SK-N-SH treated with all-trans-retinoic acid at 6 μM for 48 hours (cell line): ENCODE measurements around the gene COBLL1.

Experiments
- ATAC-seq: fragments of 200-7000 bp; cut with Tn5 transposase; 3 replicates; pipeline ENCODE4 v1.9.1; 2020; ENCODE audit warnings: mild to moderate bottlenecking, moderate library complexity
- ARNTL ChIP-seq: fragments of 450-650 bp; formaldehyde crosslinking; IDR thresholded peaks from 2 replicates; pipeline ENCODE4 v1.5.0; 2020; ENCODE audit warnings: low read depth, mild to moderate bottlenecking, moderate library complexity, borderline replicate concordance
- BACH2 ChIP-seq: fragments of 250-450 bp; sonication (Bioruptor Pico); IDR thresholded peaks from 2 replicates; pipeline ENCODE4 v1.9.0; 2021; ENCODE audit warnings: mild to moderate bottlenecking, borderline replicate concordance
- CREB5 ChIP-seq: fragments of 250-450 bp; sonication (Bioruptor Pico); IDR thresholded peaks from 2 replicates; pipeline ENCODE4 v1.5.1; 2020; ENCODE audit warnings: low read depth, mild to moderate bottlenecking, moderate library complexity
- CSDC2 ChIP-seq: fragments of 250-450 bp; sonication (Bioruptor Pico); IDR thresholded peaks from 2 replicates; pipeline ENCODE4 v1.5.0; 2020; ENCODE audit warnings: mild to moderate bottlenecking, moderate library complexity
- ESRRG ChIP-seq: fragments of 250-450 bp; sonication (Bioruptor Pico); IDR thresholded peaks from 2 replicates; pipeline ENCODE4 v1.6.1; 2021; ENCODE audit warnings: mild to moderate bottlenecking
- GLIS3 ChIP-seq: fragments of 250-450 bp; sonication (Bioruptor Pico); IDR thresholded peaks from 2 replicates; pipeline ENCODE4 v1.5.0; 2020; ENCODE audit warnings: mild to moderate bottlenecking, moderate library complexity
- ISL1 ChIP-seq: fragments of 250-450 bp; sonication (Bioruptor Pico); IDR thresholded peaks from 2 replicates; pipeline ENCODE4 v2.1.2; 2022; ENCODE audit warnings: mild to moderate bottlenecking, moderate library complexity
- PATZ1 ChIP-seq: fragments of 250-450 bp; sonication (Bioruptor Pico); IDR thresholded peaks from 2 replicates; pipeline ENCODE4 v1.8.0; 2020; ENCODE audit warnings: mild to moderate bottlenecking, moderate library complexity, borderline replicate concordance
- TCF4 ChIP-seq: fragments of 250-450 bp; sonication (Bioruptor Pico); IDR thresholded peaks from 2 replicates; pipeline ENCODE4 v1.8.0; 2021; ENCODE audit warnings: mild to moderate bottlenecking, moderate library complexity, borderline replicate concordance
- TOX ChIP-seq: fragments of 250-450 bp; sonication (Bioruptor Pico); IDR thresholded peaks from 2 replicates; pipeline ENCODE4 v1.8.0; 2021; ENCODE audit warnings: mild to moderate bottlenecking, moderate library complexity, borderline replicate concordance
- ZC3H10 ChIP-seq: fragments of 250-450 bp; sonication (Bioruptor Pico); IDR thresholded peaks from 2 replicates; pipeline ENCODE4 v1.5.1; 2021; ENCODE audit warnings: mild to moderate bottlenecking, moderate library complexity
- ZFP3 ChIP-seq: fragments of 250-450 bp; sonication (Bioruptor Pico); IDR thresholded peaks from 2 replicates; pipeline ENCODE4 v1.5.0; 2020; ENCODE audit warnings: mild to moderate bottlenecking, moderate library complexity
- ZFP30 ChIP-seq: fragments of 450-650 bp; formaldehyde crosslinking; IDR thresholded peaks from 2 replicates; pipeline ENCODE4 v1.5.0; 2022; ENCODE audit warnings: mild to moderate bottlenecking, moderate library complexity
- ZNF565 ChIP-seq: fragments of 450-650 bp; formaldehyde crosslinking; conservative IDR thresholded peaks from 2 replicates; pipeline ENCODE4 v1.5.0; 2020; ENCODE audit warnings: low read depth, mild to moderate bottlenecking, moderate library complexity
- ZNF70 ChIP-seq: fragments of 450-650 bp; formaldehyde crosslinking; IDR thresholded peaks from 2 replicates; pipeline ENCODE4 v1.5.0; 2020; ENCODE audit warnings: mild to moderate bottlenecking, moderate library complexity
- ZNF8 ChIP-seq: fragments of 450-650 bp; formaldehyde crosslinking; IDR thresholded peaks from 2 replicates; pipeline ENCODE4 v1.5.0; 2020; ENCODE audit warnings: mild to moderate bottlenecking, moderate library complexity
- TF ChIP-seq, protein P1 (sequence below): fragments of 250-450 bp; sonication (Bioruptor Pico); IDR thresholded peaks from 2 replicates; pipeline ENCODE4 v1.8.0; 2021; ENCODE audit warnings: low read depth, mild to moderate bottlenecking, moderate library complexity, borderline replicate concordance
- TF ChIP-seq, protein P2 (sequence below): fragments of 250-450 bp; sonication (Bioruptor Pico); IDR thresholded peaks from 2 replicates; pipeline ENCODE4 v1.5.0; 2020; ENCODE audit warnings: mild to moderate bottlenecking, moderate library complexity

The COBLL1 gene

DNA sequence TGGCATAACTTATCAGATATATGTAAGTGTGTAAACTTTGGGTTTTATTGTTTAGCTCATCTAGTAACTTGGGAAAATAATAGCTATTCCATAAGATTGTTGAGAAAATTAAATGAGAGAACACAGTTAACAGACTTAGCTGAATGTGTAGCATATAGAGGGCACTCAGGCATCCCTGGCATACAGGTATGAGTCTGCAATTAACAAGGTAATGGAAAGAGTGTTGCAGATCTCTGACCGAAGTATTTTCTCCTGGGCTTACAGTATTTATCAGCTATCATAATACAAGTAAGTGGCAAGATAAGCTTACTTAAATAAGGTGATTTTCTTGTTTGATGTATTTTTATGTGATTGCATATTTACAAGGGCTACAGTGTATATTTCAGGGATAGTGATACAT, 7.9 kb upstream of the COBLL1 start:
- no peak for ATAC-seq
- TF ChIP-seq ZNF565: no peak
- TF ChIP-seq TOX (CRISPR knock-in tag): no peak
- TF ChIP-seq ARNTL (CRISPR knock-in tag): no peak
- no peak for TF ChIP-seq CREB5 (CRISPR knock-in tag)
- no peak for TF ChIP-seq GLIS3 (CRISPR knock-in tag)
- TF ChIP-seq ISL1 (CRISPR knock-in tag): no peak
- TF ChIP-seq ZNF8: no peak
- TF ChIP-seq, protein P1, sequence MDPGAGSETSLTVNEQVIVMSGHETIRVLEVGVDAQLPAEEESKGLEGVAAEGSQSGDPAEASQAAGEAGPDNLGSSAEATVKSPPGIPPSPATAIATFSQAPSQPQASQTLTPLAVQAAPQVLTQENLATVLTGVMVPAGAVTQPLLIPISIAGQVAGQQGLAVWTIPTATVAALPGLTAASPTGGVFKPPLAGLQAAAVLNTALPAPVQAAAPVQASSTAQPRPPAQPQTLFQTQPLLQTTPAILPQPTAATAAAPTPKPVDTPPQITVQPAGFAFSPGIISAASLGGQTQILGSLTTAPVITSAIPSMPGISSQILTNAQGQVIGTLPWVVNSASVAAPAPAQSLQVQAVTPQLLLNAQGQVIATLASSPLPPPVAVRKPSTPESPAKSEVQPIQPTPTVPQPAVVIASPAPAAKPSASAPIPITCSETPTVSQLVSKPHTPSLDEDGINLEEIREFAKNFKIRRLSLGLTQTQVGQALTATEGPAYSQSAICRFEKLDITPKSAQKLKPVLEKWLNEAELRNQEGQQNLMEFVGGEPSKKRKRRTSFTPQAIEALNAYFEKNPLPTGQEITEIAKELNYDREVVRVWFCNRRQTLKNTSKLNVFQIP (CRISPR knock-in tag): no peak
- TF ChIP-seq, protein P2, sequence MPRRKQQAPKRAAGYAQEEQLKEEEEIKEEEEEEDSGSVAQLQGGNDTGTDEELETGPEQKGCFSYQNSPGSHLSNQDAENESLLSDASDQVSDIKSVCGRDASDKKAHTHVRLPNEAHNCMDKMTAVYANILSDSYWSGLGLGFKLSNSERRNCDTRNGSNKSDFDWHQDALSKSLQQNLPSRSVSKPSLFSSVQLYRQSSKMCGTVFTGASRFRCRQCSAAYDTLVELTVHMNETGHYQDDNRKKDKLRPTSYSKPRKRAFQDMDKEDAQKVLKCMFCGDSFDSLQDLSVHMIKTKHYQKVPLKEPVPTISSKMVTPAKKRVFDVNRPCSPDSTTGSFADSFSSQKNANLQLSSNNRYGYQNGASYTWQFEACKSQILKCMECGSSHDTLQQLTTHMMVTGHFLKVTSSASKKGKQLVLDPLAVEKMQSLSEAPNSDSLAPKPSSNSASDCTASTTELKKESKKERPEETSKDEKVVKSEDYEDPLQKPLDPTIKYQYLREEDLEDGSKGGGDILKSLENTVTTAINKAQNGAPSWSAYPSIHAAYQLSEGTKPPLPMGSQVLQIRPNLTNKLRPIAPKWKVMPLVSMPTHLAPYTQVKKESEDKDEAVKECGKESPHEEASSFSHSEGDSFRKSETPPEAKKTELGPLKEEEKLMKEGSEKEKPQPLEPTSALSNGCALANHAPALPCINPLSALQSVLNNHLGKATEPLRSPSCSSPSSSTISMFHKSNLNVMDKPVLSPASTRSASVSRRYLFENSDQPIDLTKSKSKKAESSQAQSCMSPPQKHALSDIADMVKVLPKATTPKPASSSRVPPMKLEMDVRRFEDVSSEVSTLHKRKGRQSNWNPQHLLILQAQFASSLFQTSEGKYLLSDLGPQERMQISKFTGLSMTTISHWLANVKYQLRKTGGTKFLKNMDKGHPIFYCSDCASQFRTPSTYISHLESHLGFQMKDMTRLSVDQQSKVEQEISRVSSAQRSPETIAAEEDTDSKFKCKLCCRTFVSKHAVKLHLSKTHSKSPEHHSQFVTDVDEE (CRISPR knock-in tag): no peak

DNA sequence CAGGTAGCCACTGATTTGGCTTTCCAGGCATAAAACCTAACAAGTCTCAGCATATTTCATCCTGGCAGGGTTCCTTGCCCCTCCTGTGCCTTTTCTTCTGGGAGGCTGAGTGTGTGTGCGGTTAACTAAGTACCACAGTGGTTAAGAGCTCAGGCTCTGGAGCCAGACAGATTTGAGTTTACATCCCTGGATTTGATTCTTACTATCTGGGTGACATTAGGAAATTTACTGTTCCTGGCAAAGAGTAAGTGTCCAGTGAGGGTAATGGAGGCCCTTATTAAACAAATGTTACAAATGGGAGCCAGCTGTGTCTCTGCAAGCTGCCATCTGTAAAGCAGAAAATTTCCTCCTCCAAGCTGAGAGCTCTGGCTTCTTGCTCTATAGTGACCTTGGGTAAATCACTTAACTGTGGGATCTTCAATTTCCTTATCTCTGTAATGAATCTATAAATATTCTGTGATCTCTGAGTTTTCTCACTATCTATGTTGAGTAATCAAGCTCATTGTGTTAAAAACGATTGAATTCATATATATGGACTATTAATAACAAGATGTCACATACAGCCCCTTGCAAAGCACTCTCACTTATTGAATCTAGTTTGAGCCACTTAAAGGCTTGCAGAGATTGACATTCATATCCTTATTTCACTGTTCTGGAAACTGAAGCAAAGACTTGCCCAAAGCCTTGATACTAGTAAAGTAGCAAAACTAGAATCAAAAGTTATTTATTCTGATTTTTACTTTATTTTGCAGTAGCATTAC, 6.5 kb upstream of the COBLL1 start:
- peak; percentile 69 for ATAC-seq
- 0 out of 2 replicates have a peak, but pooled peaks have one; percentile 17 for TF ChIP-seq ISL1 (CRISPR knock-in tag)
- peak; percentile 86 for TF ChIP-seq TCF4 (CRISPR knock-in tag)
- TF ChIP-seq ZNF8: peak; percentile 70
- TF ChIP-seq, protein P2 (CRISPR knock-in tag): peak; percentile 80; the same call in 1 of the 2 replicates
- TF ChIP-seq ZNF565: no peak
- TF ChIP-seq, all 23 proteins: peak for 4

DNA sequence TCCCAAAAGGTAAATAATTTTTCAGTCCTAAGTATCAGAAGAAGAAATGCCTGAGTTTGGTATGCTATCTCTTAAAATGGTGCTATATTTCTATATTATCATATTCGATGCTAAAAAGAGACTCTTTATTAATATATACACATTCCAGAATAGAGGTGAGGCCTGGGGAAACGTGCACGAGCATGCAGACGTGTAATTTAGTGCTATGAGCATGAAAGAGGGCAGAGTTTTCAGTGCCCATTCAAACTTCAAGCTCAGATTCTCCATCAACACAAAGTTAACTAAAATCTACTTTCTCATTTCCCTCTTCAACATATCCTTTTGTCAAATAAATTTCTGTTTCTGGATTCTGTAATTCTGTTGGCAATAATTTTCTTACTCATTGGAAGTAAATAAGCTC, 5.7 kb upstream of the COBLL1 start:
- ATAC-seq: no peak
- TF ChIP-seq BACH2 (no peak), CSDC2 (CRISPR knock-in tag) (no peak), ZC3H10 (CRISPR knock-in tag) (no peak), ZNF70 (CRISPR knock-in tag) (no peak), ESRRG (CRISPR knock-in tag) (no peak), GLIS3 (CRISPR knock-in tag) (no peak), ISL1 (CRISPR knock-in tag) (no peak), ZNF8 (no peak), ZNF565 (no peak), TOX (CRISPR knock-in tag) (no peak), TCF4 (CRISPR knock-in tag) (no peak), ARNTL (CRISPR knock-in tag) (no peak), PATZ1 (CRISPR knock-in tag) (no peak), ZFP30 (CRISPR knock-in tag) (no peak), ZFP3 (CRISPR knock-in tag) (no peak)
- TF ChIP-seq, protein P1 (CRISPR knock-in tag): no peak
- TF ChIP-seq, protein P2 (CRISPR knock-in tag): no peak
